ENCODE data around the gene PEF1.

The PEF1 gene

DNA sequence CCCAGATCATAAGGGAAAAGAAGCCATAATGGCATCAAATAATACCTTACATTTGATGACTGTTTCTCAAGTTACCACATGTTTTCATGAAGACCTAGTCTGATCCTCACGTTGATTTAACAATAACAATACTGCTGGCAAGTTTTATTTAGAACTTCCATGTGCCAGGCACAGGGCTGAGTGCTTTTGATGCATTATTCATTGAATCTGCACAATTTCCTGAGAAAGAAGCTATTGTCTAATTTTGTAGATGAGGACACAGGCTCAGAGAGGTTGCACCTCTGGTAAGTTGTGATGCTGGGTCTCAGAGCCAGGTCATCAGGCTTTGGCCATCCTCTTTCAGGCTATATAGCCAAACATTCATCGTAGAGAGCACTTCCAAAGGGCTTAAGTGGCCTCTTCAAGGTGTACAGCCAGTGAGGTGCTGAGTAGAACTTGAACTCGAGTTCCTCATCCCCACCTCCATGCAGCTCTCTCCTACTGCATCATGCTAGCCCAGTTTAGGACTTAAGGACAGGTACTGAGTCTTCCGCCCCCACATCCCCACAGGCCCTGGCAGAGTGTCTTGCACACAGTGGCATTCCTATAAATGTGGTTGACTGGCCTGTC, 8.3 kb upstream of the PEF1 start:
- no peak for DNase-seq

DNA sequence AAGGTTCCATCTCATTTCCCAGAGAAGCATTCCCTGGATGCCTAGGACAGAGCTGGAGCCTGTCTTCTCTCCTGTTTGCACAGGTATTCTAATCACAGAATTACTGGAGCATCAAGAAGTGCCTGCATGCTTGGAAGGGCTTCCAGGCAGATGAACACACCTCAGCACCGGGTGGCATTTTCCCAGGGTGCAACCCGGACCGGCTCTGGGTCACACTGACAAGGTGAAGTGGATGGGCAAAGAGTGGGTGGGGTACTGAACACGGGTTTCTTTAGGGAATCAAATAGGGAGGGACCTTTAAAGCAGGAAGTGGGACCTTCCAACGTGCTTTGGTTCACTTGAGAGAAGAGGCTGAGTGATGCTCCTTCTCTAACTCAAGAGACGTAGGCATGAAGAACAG, 7.1 kb upstream of the PEF1 start:
- DNase-seq: no peak

DNA sequence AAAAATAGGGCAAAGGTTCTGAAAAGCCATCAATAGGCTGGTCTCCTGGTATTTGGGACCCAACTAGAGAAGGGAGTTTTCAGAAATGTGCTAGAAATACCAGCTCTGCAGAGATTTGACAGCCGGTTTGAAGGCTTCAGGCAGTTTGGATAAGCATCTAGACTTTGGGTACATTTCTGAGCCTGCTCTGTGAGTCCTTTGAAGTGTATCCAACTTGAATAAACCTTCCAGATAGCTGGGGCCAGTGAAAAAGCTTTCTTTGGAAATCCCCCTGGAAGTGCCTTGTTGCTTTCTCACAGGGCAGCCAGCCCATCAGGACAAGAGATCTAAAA, 6.4 kb upstream of the PEF1 start:
- no peak for DNase-seq

DNA sequence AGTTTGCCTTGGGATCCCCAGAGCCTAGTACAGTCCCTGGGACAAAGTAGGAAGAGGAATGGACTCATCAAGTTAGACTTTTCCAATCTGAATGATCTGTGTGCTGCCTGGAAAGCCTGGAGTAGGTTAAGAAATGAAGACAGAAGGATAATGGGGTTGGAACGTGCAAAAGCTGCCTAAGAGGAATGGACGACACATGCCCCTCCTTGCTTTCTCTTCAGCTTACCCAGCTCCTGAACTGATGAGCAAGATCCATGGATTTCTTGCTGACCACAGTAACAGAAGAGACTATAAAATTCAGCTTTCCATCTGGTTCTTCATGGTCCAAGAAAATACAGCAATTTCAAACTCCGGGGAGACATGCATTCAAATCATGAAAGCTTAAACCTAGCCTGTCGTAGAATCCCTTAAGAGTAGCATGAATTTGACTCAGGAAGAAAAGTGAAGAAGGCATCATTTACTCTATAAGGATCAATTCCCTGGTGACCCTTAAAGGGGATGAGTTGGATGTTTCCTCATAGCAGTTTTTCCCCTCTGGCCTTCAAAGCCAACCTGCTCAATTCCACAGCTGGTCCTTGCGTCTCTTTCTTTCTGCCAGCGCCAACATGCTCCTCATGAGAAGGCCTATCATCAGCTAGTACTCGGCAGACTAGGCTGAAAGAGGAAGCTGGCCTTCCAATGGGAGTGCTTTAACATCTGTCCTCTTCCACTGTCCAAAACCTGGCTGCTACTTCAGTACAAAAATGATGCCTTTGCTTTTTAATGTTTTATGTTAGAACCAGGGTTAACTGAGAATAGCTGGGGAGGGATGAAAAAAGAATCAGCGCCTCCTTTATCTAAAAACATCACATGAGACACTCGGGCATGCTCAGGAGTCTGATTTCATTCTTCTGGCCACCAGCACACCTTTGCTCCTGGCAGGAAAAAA, 5.7 kb upstream of the PEF1 start:
- DNase-seq: no peak

DNA sequence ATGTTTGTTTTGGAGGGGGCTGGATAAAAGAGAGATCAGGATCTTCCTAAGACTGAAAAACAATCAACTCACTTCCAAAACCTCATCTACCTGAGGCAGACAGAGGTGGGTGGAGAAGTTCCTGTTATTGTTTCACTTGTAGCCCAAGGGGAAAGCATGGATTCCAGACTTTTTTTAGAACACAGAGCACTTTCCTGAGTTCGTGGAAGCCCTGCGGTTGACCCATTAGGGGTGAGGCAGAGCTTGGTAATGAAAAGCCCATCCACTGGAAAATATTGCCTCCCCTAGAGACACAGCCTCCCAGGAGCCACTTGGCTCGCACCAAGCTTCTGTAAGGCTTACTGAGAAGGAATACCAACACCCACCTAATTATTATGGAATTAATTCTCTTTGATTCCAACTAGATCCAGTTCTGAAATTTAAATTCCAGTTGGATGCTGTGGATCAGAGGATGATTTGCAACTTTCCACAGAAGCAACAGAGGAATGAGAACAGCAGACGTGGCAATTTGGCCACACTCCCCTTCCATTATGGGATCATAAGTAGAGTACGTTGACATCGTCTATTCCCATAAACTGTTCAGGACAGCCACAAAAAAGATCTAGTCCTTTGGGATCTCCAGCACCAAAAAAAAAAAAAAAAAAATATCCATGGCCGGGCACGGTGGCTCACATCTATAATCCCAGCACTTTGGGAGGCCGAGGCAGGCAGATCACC, 4.1 kb upstream of the PEF1 start:
- DNase-seq: no peak

GRCh38 chr1:31648190-31648589, 3.5 kb upstream of the PEF1 start:
- peak in 1 of 2 experiments; percentile 21 for DNase-seq

- DNase-seq: no peak
Observed at GRCh38 chr1:31647106-31647505, 2.4 kb upstream of the PEF1 start.

GRCh38 chr1:31646259-31646960, 1.7 kb upstream of the PEF1 start:
- no peak for DNase-seq

DNA sequence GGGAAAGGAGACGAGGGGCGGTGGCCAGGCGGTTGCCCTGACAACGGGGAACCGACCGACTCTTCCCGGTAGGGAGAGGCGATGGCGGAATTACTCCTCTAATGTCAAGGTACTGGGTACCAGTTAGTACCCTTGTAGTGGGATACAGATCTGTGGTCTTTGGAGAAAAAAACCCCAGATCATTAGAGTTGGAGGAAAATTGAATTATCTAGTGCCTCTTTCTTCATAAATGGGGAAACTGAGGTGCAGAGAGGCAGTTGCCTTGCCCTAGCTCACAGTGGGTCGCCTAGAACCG, 545 bp upstream of the PEF1 start:
- no peak for DNase-seq

- DNase-seq: no peak
Observed at GRCh38 chr1:31643976-31644559, 608 bp downstream of the PEF1 start.

GRCh38 chr1:31642897-31643296, 1.8 kb downstream of the PEF1 start:
- DNase-seq: no peak

- DNase-seq: no peak
Observed at GRCh38 chr1:31642366-31642765, 2.3 kb downstream of the PEF1 start.

- DNase-seq: no peak
Observed at GRCh38 chr1:31640964-31641363, 3.7 kb downstream of the PEF1 start.

- no peak for DNase-seq
Observed at GRCh38 chr1:31640179-31640578, 4.5 kb downstream of the PEF1 start.

- no peak for DNase-seq
Observed at GRCh38 chr1:31639543-31639942, 5.1 kb downstream of the PEF1 start.

DNA sequence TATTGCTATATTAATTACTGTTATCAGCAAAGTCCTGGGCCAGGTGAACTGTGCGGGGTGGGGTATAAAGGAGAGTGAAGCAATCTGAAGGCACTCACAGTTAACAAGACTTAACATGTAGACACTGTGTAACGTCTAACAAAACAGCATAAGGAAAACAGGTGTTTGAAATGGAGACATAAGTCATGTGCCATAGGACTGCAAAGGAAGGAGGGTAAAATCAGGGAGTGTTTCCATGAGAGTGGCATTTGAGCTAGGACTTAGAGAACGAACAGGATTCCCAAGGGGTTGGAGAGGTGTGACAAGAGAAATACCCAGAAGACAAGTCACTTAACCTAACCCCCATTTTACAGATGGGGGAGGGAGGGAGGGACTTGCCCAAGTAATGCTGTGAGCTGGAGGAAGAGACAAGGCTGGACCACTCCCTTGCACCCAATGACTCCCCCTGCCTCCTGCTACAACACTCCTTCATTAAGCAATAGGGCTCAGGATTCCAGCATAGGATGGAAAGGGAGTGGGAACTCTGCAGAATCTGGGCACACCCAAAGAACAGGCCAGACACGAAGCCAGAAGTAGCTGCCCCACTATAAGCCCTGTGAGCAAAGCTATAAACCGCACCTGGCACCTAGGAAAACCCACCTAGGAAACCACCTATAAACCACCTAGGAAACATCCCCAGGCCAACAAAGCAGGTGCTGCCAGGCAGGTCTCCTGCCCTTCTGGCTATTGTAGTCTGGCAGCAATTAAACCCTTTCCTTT, 6.6 kb downstream of the PEF1 start:
- DNase-seq: peak in 1 of 2 experiments; percentile 12

DNA sequence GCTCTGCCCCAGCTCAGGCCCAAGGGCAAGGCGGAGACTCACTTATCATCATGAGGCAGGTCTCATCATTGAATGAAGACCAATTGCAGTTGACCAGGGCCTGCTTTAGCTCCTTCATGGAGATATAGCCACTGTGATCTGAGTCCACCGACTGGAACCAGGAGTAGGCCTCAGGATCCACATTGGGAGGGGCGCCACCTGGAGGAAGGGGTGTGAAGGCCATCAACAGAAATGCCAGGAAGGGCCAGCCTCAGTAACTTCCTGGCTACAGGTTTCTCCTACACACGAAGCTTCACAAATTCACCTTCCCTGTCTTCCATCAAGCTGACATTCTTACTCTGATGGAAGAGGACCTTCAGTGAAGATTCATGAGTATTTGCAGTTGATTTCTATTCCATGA, 11.6 kb downstream of the PEF1 start:
- DNase-seq: no peak

- DNase-seq: no peak
Observed at GRCh38 chr1:31632649-31633048, 12.0 kb downstream of the PEF1 start.

DNA sequence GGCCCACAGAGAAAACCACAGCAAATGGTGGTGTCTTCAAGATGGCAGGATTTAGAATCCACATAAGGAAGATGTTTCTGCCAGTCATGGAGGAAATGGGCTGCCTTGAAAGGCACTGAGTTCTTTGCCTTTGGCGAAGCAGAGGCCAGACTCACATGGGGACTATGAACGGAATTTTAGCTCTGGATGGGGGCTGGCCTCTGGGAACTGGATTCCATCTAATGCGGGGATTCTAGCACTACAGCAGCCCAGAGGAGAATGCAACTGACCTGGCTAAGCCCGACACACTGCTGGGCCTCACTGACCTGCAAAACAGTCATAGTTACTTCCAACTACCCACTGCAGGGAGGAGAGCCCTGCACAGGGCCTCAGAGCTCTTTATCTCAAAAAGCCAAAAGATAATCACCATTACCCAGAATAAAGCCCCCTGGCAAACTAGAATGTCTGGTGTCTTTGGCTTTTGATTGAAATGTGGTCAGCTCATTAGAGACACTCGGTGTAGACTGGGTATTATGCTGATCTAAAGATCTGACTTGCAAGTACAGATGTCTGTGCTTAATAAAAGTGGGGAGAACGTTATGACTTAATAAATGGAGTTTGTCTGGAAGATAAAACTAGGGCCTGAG, 15.6 kb downstream of the PEF1 start:
- no peak for DNase-seq

DNA sequence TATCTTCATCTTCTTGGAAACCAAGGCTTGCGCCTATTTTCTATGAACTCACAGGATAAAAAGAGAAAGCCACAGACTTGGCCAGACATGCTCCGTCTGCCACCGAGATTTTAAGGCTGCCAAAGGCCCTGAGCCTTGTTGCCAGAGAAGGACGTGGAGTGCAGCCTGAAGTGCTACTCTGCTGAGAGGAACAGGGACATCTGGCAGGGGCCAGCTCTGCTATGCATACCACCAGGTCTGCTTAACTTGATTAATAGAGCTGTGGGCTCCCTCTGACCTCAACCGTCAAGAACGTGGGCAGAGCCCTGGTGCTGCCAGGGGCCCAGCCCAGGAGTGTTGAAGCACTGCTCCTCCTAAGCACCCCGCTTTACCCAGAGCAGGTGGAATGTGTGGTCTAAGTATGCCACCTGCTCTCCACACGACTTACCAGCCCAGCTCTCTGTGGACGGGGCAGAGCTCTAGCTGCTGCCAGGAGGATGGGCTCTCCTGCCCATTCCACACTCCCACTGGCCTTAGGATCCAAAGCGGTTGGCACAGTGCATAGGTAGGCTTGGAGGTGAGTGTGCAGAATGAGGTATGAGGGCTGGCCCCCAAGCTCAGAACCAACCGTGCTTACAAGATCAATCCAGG, 16.6 kb downstream of the PEF1 start:
- DNase-seq: peak; percentile 90 to 91

- DNase-seq: peak; percentile 87 to 90
Observed at GRCh38 chr1:31627301-31627929, 17.3 kb downstream of the PEF1 start.

Measured in NCI-H524 (cell line).